ENCODE measurements around the gene NFATC1. TPM values are rescaled to one million over a fixed set of nuclear protein-coding genes. Genes with fewer than 3 reads are reported as not detected.
A peak's percentile ranks its signal among the peaks of the same experiment; 100 is the strongest.

Gene NFATC1
- polyA plus RNA-seq, 2 of the 4 experiments (the other 2 are of a cell fraction): 0.52 to 1.7 TPM

DNA sequence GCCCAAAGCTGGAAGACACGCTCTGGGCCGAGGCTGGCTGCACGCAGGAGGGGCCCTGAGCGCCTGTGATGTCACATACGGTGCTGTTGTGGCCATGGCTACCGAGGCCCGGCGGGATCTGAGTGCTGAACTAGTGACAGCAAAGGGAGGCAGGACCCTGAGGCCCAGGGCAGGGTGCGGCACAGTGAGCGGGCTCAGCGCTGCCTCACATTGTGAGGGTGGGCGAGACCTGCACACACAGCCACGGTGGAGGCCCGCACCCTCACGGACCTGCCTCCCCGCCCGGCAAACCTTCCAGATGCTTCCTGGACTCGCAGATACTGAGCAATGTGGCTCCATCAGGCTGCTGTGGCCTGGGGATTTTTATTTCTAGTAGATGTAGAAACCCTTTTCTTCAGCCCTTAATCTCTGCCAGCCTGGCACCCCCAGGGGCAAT lies 150.0 kb downstream of the NFATC1 start (continued):
- TF ChIP-seq, protein P1, sequence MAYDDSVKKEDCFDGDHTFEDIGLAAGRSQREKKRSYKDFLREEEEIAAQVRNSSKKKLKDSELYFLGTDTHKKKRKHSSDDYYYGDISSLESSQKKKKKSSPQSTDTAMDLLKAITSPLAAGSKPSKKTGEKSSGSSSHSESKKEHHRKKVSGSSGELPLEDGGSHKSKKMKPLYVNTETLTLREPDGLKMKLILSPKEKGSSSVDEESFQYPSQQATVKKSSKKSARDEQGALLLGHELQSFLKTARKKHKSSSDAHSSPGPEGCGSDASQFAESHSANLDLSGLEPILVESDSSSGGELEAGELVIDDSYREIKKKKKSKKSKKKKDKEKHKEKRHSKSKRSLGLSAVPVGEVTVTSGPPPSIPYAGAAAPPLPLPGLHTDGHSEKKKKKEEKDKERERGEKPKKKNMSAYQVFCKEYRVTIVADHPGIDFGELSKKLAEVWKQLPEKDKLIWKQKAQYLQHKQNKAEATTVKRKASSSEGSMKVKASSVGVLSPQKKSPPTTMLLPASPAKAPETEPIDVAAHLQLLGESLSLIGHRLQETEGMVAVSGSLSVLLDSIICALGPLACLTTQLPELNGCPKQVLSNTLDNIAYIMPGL (CRISPR knock-in tag; IDR thresholded peaks at IDR 0.05; ENCODE audit: borderline replicate concordance): no peak
- no peak for TF ChIP-seq RAD21 (conservative IDR thresholded peaks at IDR 0.05 in 1 of 2, IDR thresholded peaks at IDR 0.05 in 1 of 2)

DNA sequence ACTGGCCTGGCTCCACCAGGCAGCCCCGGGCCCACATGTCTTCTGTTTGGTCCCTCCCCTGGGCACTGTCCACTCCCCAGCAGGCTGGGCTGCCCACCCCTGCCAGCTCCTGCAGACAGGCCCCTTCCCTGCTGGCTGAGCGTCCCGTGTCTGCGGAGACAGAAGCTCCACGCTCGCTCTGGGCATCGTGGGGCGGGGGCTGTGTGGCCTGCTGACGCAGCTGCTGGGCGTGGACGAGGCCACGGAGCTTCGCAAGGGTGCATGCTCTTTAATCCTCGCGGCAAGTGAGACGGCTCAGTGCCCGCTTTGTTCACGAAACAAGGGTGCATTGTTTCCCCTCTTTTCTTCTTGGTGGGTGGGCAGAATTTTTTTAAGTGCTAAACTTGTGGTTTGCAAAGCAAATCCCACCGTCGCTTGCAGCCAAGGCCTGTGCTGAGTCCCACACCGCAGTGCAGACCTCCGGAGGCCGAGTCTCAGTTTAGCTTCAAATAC lies 151.1 kb downstream of the NFATC1 start:
- no peak overlapping the region for H3K4me2 ChIP-seq
- ATAC-seq (no peak), DNase-seq (ENCODE audit: low read depth in 1 of 2, low spot score in 1 of 2) (no peak), FAIRE-seq (no peak)
- TF ChIP-seq, protein P2, sequence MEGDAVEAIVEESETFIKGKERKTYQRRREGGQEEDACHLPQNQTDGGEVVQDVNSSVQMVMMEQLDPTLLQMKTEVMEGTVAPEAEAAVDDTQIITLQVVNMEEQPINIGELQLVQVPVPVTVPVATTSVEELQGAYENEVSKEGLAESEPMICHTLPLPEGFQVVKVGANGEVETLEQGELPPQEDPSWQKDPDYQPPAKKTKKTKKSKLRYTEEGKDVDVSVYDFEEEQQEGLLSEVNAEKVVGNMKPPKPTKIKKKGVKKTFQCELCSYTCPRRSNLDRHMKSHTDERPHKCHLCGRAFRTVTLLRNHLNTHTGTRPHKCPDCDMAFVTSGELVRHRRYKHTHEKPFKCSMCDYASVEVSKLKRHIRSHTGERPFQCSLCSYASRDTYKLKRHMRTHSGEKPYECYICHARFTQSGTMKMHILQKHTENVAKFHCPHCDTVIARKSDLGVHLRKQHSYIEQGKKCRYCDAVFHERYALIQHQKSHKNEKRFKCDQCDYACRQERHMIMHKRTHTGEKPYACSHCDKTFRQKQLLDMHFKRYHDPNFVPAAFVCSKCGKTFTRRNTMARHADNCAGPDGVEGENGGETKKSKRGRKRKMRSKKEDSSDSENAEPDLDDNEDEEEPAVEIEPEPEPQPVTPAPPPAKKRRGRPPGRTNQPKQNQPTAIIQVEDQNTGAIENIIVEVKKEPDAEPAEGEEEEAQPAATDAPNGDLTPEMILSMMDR (IDR thresholded peaks at IDR 0.05): no peak
- TF ChIP-seq FOSL2 (IDR thresholded peaks at IDR 0.05) (no peak), FOSL2 (CRISPR knock-in tag; IDR thresholded peaks at IDR 0.05) (no peak)
- ChIA-PET POLR2A (no interaction called here), CTCF (no interaction called here)
- 42% methylated on average over 9 of the region's 23 CpGs for WGBS (ENCODE audit: missing lambda C conversion rate)
- H3K9me3 ChIP-seq: no peaks in the 10 kb centered on the region
- H3K27ac ChIP-seq: no peak overlapping the region
- no peaks in the 10 kb centered on the region for H3K4me1 ChIP-seq
- no peak overlapping the region for H3K4me3 ChIP-seq

DNA sequence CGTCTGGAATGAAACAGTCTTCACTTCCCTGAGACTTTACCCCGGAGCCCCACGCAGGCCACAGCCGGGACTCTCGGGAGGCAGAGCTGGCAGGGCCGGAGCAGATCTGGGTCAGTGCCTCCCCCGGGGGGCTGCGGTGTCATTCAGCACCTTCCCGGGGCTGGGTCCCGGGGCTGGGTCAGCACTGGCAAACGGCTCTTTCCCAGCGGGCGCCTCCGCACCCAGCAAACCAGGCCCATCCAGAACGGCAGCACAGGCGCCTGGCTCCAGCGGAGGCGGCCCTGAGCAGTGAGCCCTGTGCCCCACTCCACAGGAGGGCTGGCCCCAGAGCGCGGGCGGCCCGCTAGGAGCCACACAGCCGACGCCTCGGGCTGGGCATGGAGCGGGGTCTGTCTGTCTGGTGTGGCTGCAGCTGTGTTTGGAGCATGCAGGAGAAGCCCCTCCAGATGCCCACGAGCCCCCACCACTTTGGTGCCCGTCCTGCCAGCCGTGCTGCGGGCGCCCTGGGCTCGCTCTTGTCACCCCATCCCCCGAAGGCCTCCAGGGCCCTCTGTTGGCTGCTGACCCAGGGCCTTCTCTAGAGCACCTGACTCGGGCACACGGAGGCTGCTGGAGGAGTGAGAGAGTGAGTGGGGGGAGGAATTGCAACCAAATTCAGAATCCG lies 151.8 kb downstream of the NFATC1 start:
- TF ChIP-seq ZC3H11A (IDR thresholded peaks at IDR 0.05) (no peak), MAFK (IDR thresholded peaks at IDR 0.05; ENCODE audit: partially characterized antibody) (no peak), RCOR1 (IDR thresholded peaks at IDR 0.05; ENCODE audit: low read depth, low read length) (no peak), FOSB (CRISPR knock-in tag; IDR thresholded peaks at IDR 0.05) (no peak), BHLHE40 (IDR thresholded peaks at IDR 0.05; ENCODE audit: low read depth, low read length) (no peak), RAD21 (conservative IDR thresholded peaks at IDR 0.05 in 1 of 2, IDR thresholded peaks at IDR 0.05 in 1 of 2) (no peak), JUNB (IDR thresholded peaks at IDR 0.05) (no peak), CHD4 (IDR thresholded peaks at IDR 0.05; ENCODE audit: borderline replicate concordance) (no peak), SMC3 (IDR thresholded peaks at IDR 0.05) (no peak), KDM1A (IDR thresholded peaks at IDR 0.05; ENCODE audit: low read depth) (no peak), NR3C1 (IDR thresholded peaks at IDR 0.05) (no peak), JUN (IDR thresholded peaks at IDR 0.05) (no peak), KDM5A (IDR thresholded peaks at IDR 0.05) (no peak), CEBPB (IDR thresholded peaks at IDR 0.05) (no peak), MAZ (IDR thresholded peaks at IDR 0.05; ENCODE audit: borderline replicate concordance, low read depth, low read length) (no peak), CBX8 (IDR thresholded peaks at IDR 0.05) (no peak)
- TF ChIP-seq, protein P3, sequence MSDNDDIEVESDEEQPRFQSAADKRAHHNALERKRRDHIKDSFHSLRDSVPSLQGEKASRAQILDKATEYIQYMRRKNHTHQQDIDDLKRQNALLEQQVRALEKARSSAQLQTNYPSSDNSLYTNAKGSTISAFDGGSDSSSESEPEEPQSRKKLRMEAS (IDR thresholded peaks at IDR 0.05): no peak
- TF ChIP-seq, protein P4, sequence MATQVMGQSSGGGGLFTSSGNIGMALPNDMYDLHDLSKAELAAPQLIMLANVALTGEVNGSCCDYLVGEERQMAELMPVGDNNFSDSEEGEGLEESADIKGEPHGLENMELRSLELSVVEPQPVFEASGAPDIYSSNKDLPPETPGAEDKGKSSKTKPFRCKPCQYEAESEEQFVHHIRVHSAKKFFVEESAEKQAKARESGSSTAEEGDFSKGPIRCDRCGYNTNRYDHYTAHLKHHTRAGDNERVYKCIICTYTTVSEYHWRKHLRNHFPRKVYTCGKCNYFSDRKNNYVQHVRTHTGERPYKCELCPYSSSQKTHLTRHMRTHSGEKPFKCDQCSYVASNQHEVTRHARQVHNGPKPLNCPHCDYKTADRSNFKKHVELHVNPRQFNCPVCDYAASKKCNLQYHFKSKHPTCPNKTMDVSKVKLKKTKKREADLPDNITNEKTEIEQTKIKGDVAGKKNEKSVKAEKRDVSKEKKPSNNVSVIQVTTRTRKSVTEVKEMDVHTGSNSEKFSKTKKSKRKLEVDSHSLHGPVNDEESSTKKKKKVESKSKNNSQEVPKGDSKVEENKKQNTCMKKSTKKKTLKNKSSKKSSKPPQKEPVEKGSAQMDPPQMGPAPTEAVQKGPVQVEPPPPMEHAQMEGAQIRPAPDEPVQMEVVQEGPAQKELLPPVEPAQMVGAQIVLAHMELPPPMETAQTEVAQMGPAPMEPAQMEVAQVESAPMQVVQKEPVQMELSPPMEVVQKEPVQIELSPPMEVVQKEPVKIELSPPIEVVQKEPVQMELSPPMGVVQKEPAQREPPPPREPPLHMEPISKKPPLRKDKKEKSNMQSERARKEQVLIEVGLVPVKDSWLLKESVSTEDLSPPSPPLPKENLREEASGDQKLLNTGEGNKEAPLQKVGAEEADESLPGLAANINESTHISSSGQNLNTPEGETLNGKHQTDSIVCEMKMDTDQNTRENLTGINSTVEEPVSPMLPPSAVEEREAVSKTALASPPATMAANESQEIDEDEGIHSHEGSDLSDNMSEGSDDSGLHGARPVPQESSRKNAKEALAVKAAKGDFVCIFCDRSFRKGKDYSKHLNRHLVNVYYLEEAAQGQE (IDR thresholded peaks at IDR 0.05): no peak
- Histone ChIP-seq H3K9me3 (no peaks in the 10 kb centered on the region), H3K4me2 (no peak overlapping the region), H3K4me1 (no peaks in the 10 kb centered on the region), H3K4me3 (no peak overlapping the region), H3K27ac (no peak overlapping the region)
- ATAC-seq: peak in 1 of 2 experiments; percentile 58; a peak in 3 of 6 replicates
- 7% methylated on average over 2 of the region's 36 CpGs for WGBS (ENCODE audit: missing lambda C conversion rate)
- CTCF ChIA-PET: no interaction called here
- no peak for FAIRE-seq
- POLR2A ChIA-PET: no interaction called here
- DNase-seq (ENCODE audit: low read depth in 1 of 2, low spot score in 1 of 2): no peak
